Measurements from ENCODE around the gene LARGE1.

The LARGE1 gene

DNA sequence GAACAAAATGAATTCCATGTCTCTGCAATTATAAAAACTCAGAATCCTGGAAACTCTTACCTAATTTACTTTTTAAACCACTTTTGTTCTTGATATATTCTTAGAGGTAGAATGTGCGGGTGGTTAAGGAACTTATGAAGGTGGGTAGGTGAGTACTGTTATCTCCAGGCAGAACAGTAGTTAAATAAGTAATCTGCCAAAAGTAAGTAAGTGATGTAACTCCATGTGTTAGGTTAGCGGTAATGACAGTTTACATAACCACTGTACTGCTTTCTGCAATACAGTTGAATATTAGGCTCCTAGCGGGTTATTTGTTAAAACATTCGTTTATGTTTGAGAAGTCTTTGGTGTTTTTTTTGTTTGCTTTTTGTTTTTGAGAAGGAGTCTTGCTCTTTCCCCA is 7.1 kb downstream of the LARGE1 start:
- no peak for DNase-seq (ENCODE audit: low spot score)

DNA sequence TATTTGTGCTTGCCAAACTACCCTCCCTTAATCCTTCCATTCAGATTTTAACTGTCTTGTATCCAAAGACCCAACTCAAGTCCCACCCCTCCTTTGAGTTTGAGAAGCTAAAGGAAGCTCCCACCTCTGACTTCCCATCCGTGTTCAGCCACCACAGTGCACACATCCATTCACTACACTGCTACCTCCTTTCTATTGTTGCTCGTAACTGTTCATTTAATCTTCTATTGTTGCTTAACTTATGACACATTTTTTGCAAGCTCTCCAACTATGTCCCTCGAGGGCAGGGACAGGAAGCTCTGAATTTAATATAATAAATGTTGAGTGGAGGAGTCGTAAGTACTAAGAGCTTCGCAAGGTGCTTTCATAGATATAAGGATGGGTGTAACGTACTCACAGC is 10.4 kb downstream of the LARGE1 start:
- no peak for DNase-seq (ENCODE audit: low spot score)

DNA sequence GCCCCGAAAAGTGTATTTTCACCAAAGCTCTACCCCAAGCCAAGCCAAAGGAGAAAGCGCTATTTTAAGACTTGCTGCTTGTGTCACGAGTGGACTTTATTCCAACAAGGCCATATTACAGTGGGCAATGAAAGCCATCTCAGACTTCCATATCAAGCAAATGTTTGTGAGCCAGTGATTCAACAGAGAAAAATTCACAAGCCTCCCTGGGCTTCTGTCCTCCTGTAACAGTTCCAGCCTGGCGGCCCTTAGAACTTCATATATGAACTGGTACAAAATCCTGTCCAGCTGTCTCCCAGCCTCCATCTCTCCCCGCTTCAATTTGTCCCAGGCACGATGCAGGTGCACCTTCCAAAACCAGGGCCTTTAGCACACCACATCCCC is 11.2 kb downstream of the LARGE1 start:
- no peak for DNase-seq (ENCODE audit: low spot score)

DNA sequence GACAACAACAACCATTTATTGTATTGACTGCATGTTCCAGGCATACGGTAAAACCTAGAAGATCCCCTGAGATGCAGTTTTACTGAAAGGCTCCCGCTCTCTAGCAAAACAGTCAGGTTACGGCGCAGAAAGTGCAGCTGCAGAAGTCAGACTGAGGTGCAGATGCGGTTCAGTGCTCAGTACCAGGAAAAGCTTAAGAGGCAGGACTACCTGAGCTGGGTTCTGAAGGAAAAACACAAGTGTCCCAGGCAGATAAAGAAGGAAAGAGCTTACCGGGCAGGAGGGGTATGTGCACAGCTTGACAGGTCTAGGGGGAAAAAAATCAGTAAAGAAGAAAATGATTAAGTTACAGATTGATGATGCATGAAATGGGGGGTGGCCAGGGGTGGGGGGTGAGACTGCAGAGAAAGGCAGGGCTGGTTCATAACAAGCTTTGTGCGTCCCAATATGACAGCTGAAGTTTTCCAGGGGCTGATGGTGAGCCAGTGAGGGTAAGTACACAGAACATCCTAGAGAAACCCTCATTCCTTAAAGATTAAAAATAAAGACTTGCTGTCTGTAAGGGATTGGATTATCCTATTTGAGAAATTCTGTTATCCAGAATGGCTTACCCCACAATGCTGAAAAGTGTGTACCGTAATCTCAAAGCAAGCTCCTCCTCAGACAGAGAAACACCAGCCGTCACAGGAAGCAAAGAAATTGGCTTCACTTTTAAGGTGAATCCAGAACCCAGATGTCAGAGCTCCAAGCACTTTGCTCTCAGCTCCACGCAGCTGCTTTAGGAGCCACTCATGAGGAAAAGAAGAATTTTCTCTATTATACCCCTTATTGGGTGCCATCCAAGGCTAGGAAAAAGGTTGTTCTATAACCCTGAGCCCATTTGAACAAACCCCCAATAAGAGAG is 11.9 kb downstream of the LARGE1 start:
- no peak for DNase-seq (ENCODE audit: low spot score)

DNA sequence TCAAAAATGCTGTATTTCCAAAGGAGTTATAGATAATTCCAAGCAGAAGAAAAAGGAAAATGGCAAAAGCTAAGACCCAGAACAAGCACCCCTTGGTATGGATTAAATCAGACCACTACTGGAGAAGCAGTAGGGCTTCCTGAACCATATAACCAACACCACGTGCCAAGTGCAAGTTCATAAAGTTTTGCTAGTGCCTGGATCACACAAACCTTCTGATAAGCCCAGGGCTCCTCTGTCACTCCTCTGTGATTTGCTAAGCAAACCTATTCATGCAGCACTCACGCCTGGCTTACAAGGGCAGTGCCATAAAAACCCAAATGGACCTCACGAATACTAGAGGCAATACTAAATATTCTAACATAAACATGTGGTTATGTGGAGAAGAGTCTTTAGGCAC is 13.3 kb downstream of the LARGE1 start:
- DNase-seq (ENCODE audit: low spot score): no peak

DNA sequence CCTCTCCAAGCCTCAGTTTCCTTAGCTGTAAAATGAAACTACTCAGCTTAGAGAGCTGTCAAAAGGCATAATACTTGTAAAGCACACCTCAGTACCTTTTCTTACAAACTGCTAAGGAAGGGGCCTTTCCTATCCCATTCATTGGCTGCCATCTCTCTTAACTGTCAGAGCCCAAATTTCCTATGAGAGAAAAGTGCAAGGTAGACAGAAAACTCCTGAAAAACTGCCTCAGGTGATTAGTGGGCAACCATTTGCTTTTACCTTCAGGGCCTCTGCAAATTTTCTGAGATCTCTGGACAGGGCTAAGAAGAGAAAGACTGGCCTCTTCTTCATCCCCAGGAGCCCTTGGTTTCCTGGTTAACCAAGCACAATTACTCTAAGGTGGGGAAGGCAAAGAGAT is 13.8 kb downstream of the LARGE1 start:
- no peak for DNase-seq (ENCODE audit: low spot score)

DNA sequence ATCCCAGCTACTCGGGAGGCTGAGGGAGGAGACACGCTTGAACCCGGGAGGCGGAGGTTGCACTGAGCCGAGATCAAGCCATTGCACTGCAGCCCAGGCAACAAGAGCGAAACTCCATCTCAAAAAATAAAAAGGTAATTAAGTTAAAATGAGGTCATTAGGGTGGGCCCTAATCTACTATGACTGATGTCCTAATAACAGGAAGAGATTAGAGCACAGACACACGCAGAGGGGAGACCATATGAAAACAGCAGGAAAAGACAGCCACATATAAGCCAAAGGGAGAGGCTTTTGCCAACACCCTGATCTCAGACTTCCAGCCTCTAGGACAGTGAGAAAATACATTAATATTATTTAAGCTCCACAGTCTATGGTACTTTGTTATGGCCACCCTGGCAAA is 17.3 kb downstream of the LARGE1 start:
- no peak for DNase-seq (ENCODE audit: low spot score)

DNA sequence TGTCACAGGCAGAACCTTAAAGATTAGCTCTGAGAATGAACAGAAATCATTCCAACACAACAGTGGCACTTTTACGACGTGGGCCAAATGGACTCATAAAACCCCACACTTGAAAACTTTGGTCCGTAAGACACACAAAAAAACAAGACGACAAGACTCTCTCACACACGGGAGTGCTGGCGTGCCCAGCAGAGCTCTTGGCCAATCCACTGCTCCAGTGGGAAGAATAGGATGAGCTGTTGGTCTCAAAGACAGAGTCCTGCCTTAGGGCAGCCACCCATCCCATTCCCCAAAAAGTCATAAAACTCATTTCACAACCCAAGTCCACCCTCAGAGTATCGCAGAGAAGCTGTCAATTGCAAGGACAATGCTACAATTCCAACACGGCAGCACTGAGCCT is 18.2 kb downstream of the LARGE1 start:
- DNase-seq (ENCODE audit: low spot score): no peak

DNA sequence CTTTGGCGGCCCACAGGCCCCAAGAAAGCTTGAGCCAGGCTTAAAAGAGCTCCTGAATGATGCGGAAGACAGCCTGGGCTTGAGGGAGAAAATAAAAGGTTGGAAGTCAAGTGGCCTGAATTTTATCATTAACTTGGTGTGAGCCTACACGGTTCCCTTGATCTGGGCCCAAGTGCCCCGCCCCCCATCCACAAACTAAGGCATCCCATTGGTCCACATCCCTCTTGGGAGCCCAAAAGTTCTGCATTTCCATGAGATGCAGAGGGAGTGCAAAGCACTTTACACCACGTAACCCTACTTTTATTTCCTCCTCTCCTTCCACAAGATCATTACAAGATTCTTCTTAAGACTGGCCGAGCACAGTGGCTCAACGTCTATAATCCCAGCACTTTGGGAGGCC is 22.2 kb downstream of the LARGE1 start:
- DNase-seq (ENCODE audit: low spot score): no peak

DNA sequence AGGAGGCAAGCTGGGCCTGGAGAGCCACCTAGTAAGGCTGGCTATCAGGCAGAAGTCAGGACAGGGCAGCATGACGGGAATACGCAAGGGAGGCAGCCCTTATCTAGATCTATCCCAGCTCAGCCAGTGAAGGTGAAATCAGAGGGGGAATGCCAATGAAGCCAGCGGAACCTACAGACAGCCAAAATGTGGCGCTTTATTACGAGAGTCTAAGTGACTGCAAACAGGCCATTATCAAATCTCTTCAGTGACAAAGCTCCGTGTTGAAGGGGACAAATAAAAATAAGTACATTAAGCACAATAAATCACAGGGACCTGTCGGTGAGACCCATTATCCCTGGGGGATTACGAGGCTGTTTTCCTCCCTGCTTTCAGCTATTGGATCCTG is 22.8 kb downstream of the LARGE1 start:
- DNase-seq (ENCODE audit: low spot score): no peak

DNA sequence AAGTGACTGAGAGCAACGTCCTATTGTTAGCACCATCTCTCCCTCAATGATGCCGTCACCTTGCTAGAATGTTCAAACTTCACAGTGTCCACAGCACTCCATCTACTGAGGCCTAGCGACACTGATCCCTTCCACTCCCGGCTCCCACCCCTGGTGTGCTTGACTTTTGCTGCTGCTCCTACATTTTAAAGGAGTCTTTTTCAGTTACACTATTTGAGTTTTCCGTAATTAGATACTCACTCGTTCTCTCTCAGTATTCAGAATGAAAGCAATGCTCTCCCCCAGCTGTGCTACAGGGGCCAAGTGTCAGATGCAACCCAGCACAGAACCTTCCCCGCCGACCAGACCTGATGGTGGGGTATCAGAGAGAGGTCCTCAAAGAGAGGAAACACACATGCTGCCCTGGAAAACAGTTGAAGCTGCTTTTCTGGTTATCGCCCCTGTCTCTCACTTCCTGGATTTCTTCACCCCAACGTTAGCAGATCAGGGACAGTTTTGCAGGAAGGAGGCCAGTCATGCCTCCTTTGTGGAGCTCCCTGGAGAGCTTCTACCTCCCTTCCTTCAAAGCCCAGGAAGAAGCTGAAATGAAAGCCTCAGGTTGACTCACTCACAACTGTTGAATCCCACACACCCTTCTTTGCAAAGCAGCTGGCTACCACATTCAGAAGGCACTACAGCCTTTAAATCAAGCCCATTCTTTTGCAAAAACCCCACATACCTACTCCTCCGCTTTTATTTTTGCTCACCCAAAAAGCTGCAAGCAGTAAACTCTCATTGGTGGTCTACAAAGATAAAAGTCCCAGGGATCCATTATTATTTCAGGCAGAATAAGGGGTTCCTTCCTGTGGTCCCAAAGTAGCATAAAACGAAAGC is 23.5 kb downstream of the LARGE1 start:
- DNase-seq (ENCODE audit: low spot score): no peak

DNA sequence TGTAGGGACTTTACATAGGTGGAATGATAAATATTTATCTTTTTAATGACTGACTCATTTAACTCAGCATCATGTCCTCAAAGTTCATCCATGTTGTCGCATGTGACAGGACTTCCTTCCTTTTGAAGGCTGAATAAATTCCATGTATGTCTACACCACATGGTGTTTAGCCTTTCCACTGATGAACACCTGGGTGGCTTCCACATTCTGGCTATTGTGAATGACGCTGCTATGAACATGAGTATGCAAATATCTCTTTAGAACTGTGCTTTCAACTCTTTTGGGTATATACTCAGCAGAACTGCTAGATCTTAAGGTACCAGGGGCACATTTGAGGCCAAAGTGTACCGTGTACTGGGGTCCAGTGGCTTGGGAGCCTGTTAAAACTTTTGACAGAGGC is 24.1 kb downstream of the LARGE1 start:
- no peak for DNase-seq (ENCODE audit: low spot score)

DNA sequence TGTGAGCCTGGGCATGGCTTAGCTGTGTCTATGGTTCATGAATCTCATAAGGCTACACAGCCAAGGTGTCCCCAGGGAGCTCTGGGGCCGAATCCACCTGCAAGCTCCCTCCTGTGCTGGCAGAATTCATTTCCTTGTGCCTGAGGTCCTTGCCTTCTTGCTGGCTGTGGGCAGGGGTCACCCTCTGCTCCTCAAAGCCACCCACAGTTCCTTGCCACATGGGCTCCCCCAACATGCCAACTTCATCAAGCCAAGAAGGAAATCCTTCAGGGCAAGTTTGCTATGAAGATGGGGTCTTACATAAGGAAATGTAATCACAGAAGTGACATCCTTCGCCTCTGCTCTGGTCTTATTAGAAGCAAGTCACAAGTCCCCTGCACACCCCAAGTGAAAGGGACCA is 24.8 kb downstream of the LARGE1 start:
- DNase-seq (ENCODE audit: low spot score): no peak

DNA sequence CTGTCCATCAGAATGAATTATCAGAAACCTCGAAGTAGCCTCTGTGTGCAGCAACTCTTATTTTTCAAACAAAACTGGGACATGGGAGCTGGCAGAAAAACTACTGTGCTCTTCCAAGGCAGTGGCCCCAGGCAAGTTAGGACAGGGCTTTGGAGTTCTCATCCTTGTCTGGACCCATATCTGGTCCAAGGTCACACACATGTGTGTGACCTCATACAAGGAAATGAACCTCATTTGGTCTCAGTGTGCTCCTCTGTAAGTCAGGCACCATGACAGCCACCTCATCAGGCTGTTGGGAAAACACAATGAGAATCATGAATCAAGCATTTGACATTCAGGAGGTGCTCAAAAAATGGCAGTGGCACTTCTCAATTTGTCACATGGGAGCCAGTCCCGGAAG is 25.8 kb downstream of the LARGE1 start:
- DNase-seq (ENCODE audit: low spot score): no peak

DNA sequence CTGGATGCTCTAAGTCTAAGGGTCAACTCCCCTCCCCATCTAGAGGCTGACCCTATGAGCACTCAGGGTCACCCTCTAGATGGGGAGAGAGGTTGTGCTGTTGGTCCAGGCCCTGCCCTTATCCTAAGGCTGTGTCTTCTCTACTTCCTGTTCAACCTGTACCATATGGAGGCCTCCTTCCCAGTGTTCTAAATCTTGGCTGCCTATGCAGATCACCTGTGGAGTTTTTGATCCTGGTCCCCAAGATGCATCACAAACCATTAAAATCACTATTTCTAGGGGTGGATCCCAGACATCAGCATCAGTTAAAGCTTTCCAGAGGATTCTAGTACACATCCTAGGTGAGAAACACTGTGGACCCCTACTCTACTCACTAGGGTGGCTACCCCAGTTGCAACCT is 26.2 kb downstream of the LARGE1 start:
- DNase-seq (ENCODE audit: low spot score): no peak

DNA sequence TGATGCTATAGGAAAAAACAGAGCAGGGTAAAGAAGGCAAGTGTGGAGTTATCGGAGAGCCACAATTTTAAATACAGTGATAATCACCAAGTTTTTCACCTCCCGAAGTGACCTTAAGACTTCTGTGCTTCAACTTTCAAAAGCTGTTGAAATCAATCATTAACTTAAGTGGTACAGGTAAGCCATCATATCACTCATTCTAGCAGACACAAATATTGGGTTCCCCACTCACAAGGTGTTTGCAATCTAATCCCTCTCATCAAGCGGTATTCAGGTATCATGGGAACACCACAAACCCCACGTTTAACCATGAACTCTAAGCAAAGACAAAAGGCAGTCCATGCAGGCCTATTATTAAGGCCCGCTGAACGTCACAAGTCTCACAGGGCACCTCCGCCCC is 26.8 kb downstream of the LARGE1 start:
- no peak for DNase-seq (ENCODE audit: low spot score)

DNA sequence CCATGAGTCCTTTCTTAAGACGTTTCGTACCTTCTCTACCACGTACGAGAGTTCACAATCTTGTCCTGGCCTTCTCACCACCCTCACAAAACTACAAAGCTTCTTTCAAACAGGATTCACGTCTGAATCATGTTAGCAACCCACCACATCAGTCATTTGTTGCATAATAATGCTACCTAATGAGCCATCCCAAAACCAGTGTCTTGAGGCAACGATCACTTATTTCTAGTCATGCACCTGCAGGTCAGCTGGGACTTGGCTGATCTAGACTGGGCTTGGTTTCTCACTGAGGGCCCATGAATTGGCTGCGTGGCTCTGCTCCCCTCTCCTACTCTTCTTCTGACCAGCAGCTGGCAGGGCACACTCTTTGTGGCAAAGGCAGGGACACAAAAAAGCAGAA is 28.3 kb downstream of the LARGE1 start:
- DNase-seq (ENCODE audit: low spot score): no peak

DNA sequence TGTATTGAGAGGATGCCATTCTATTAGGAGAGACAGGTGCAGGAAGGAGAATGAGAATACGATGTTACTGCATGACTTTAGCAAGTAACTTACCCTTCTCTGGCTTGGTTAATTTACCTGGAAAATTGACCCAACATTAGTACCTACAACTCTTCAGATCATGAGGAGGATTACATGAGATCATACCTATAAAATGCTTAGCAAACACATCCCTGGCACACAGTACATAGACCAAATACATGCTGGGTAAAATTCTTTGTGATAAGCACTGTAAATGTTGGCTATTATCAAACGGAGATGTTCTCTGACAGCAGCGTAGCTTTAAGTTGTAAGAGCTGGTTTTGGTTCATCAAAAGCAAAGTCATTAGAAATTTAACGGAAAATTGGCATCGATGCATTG is 28.8 kb downstream of the LARGE1 start:
- no peak for DNase-seq (ENCODE audit: low spot score)

DNA sequence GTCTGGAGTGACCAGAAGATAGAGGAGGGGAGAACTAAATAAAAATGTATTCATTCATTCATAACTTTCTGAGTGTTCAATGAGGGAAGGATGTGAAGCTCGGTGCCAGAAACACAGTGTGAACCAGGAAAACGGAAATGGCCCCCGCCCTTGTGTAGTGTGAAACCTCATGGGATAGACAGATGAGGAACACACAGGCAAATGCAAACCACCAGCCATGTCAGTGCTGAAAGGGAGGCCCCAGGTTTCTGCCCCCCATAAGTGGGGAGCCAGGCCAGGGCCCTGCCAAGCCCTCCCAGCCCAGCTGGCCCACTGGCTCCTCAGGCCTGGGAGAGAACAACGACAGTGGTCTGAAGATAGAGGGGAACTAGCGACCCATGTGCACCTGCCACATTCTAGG is 30.5 kb downstream of the LARGE1 start:
- DNase-seq (ENCODE audit: low spot score): no peak

DNA sequence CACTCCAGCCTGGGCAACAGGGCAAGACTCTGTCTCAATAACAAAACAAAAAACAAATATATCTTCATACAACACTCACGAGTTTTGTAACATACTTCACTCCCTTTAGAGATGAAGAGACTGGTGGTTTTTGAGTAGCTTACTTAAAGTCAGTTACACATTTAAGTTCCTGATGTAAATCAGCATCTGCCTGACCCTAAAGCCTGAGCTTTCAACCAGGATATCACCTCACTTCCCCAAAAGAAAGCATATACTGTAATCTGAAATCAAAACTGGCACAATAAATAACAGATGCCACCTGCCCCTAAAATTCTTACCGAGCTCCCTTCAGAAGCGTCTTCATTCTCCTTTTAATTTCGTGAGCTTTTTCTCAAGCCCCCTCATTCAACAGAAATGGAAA is 31.5 kb downstream of the LARGE1 start:
- DNase-seq (ENCODE audit: low spot score): no peak

DNA sequence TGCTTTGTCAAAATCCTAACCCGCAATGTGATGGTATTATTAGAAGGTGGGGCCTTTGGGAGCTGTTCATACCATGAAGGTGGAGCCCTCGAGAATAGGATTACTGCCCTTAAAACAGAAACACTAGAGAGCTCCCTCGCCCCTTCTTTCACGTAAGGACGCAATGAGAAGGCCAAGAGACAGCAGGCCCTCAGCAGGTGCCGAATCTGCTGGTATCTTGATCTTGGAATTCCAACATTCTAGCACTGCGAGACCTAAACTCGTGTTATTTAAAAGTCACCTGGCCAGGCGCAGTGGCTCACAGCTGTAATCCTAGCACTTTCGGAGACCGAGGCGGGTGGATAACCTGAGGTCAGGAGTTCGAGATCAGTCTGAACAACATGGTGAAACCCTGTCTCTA is 33.1 kb downstream of the LARGE1 start:
- DNase-seq (ENCODE audit: low spot score): no peak

DNA sequence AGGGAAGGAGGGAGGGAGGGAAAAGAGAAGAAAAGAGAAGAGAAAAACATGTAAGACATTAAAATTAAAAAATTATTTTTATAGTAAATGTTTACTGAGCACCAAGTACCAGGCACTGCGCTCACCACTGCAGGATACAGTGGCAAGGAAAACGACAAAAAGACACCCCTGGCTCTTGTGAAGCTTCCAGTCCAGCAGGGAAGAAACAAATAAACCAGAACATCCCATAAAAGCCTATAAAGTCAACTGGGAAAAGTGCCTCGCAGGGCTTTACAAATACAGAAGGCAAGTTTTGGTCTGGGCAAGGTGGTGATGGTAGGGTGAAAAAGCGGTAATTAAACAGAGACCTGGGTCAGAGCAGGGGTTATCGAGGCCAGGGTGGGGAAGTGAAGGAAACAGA is 33.6 kb downstream of the LARGE1 start:
- DNase-seq (ENCODE audit: low spot score): no peak

DNA sequence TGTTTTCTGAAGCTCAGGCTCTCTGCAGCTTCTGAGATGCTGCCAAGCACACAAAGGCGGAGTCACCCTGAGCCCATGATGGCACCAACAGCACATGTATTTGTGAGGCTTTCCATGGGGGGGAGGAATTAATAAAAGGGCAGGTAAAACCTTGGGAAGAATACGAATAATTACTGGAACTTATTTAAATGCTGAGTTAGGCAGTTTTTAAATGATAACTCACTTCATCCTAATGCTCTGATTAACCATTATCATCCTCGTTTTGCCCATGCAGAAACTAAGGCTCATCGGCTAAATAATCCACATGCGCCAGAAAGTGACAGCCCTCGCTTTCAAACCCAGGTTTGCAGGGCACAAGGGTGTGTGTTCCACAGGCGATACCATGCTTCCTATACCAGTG is 35.4 kb downstream of the LARGE1 start:
- no peak for DNase-seq (ENCODE audit: low spot score)
